Measurements from ENCODE around the gene MAPK6.

GRCh38 chr15:51992953-51993352 lies 26.1 kb upstream of the MAPK6 start:
- TF ChIP-seq CTCF (conservative IDR thresholded peaks at IDR 0.05 in 1 of 2, IDR thresholded peaks at IDR 0.05 in 1 of 2; ENCODE audit: extremely low read depth in 1 of 2, insufficient read depth in 1 of 2, low read depth in 1 of 2, low read length in 2 of 2) (no peak), EZH2 (IDR thresholded peaks at IDR 0.05; ENCODE audit: borderline replicate concordance, low read length) (no peak)

Measured in mammary epithelial cell (primary cell).